HG03108 (cell line): ENCODE results near the gene SDSL.

ENCODE experiments used
- ATAC-seq: cut with Tn5 transposase; IDR thresholded peaks from one replicate; pipeline ENCODE4 v1.9.1; 2021; ENCODE audit warnings: moderate library complexity; ENCODE audit not compliant: unreplicated experiment

The SDSL gene

GRCh38 chr12:113418213-113418879 lies 3.8 kb upstream of the SDSL start:
- ATAC-seq = no peak

DNA sequence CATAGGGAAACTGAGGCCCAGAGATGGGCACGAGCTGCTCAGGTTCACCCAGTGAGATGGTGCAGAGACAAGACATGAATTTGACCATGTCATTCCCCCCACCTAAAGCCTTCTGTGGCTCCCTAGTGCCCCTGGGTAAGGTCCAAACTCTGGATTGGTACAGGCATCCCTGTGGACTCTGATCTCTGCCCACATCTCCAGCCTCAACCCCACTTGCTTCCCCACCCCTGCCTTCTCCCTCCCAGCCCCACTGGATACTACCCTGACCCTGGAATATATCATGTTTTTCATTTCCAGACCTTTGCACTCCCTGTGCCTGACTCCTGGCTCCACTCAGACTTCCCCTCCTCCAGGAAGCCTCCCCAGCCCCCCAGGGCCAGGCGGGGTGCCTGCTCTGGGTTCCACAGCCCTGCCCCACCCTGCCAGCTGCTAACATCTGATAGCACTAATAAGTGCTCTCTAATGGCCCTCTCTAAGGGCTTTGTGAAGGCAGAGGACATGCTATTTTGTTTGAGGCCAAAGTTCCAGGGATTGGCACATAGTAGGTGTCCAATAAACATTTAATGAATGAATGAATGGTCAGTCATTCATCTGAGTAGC lies 1.1 kb upstream of the SDSL start:
- ATAC-seq = no peak

DNA sequence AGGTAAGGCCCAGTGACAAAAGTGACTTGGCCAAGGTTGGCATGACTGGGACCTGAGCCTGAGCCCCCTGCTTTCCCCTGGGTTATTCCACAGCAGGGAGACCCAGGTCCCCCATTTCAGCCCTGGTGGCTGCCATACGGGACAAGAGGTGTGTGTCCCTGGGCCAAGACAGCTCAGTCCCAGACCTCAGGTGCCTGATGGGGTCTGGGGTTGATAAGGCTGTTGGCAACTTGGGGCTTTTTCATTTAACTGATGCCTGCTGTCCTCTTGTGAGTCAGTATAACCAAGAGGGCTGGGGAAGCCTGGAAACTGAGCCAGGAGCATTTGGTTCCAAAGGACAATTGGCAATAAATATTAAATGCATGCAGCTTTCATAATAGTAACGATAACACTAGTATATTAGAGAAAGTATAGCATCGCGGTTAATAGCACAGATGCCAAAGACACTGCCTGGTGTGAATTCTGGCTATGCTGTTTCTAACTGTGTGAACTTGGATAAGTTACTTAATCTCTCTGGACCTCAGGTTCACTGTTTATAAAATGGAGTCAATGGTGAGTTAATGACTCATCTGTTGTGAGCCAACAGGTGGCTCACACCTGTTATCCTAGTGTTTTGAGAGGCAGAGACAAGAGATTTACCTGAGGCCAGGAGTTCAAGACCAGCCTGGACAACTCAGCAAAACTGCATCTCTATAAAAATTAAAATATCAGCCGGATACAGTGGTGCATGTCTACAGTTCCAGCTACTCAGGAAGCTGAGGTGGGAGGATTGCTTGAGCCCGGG lies 898 bp downstream of the SDSL start:
- no peak for ATAC-seq

DNA sequence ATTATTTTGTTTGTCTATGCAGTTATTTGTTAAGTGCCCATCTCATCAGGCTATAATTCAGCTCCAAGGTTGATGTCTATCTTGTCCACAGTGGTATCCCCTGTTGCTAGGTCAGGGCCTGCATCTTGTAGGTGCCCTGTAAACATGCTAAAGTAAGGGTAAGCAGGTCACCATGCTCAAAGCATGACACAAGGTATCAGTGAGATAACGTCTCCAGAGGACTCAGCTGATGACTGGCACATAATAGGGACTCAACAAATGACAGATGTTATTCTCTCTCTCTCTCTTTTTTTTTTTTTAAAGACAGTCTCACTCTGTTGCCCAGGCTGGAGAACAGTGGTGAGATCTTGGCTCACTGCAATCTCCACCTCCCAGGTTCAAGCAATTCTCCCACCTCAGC lies 2.3 kb downstream of the SDSL start:
- no peak for ATAC-seq

DNA sequence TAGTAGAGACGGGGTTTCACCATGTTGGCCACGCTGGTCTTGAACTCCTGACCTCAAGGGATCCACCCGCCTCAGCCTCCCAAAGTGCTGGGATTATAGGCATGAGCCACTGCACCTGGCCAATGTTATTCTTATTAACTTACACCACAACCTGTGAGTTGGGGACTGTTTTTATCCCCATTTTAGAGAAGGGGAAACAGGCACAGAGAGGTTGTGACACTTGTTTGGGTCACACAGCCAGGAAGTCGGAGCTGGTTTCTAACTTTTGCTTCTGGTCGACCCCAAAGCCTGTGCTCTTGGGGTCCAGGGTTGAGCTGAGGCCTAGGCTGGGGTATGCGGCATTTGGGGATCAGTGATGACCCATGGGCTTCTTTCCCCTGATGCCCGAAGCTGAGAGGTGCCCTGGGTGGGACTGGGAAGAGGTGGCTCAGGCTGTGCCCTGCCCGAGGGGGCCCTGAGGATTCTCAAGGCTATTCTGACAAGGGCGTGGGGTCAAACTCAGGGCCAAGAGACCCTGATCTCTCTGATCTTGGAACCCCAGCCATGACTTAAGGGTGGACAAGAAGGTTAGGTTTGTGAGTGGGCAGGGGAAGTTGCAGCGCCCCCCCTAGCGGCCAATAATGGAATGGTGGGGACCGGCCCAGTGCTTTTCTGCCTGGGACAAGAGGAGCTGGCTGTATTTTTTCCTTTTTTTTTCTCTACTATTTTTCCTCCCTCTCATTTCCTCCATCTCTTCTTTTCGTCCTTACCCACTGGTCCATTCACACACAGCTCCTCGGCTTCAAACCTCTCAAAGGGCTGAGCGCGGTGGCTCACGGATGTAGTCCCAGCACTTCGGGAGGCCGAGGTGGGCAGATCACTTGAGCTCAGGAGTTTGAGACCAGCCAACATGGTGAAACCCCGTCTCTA lies 3.0 kb downstream of the SDSL start:
- ATAC-seq = no peak

GRCh38 chr12:113425960-113426453 lies 3.8 kb downstream of the SDSL start:
- no peak for ATAC-seq

DNA sequence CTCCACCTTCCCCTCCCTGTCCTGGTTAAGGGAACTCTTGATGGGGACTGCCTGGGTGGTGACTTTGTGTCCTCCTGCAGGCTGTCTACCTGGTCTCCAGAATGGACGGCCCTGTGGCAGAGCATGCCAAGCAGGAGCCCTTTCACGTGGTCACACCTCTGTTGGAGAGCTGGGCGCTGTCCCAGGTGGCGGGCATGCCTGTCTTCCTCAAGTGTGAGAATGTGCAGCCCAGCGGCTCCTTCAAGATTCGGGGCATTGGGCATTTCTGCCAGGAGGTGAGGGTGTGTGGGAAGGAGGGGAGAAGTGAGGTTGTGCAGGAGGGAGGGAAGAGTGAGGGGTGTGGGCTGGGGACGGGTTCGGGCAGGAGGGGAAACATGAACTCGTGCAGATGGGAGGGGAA lies 5.7 kb downstream of the SDSL start:
- no peak for ATAC-seq

GRCh38 chr12:113428482-113428881 lies 6.3 kb downstream of the SDSL start:
- no peak for ATAC-seq

DNA sequence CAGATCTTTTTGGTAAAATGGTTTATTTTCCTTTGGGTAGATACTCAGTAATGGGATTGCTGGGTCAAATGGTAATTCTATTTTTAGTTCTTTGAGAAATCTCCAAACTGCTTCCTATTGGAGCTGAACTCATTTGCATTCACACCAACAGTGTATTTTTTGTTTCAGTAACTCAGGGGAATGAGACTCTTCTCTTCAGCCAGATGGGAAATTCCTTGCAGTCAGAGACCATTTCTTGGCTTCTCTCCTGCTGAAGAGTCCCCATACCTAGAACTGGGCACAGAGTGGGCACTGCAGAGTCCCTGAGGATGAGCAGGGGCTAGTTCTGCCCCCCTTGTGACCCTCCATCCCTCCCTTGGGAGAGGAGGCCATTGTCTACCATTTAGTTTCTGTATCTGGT lies 10.8 kb downstream of the SDSL start:
- no peak for ATAC-seq

DNA sequence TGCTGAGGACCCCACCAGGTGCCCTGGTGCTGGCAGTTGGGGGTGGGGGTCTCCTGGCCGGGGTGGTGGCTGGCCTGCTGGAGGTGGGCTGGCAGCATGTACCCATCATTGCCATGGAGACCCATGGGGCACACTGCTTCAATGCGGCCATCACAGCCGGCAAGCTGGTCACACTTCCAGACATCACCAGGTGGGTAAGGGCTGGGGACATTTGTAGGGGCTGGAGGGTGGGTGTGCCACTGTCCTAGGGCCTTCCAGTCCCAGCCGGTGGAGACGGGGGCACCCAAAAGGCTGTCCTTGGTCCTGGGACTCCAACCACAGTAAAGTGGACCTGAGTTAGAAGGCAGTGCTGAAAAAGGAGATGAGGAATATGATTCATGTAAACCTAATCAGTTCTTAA lies 13.2 kb downstream of the SDSL start:
- ATAC-seq = no peak

DNA sequence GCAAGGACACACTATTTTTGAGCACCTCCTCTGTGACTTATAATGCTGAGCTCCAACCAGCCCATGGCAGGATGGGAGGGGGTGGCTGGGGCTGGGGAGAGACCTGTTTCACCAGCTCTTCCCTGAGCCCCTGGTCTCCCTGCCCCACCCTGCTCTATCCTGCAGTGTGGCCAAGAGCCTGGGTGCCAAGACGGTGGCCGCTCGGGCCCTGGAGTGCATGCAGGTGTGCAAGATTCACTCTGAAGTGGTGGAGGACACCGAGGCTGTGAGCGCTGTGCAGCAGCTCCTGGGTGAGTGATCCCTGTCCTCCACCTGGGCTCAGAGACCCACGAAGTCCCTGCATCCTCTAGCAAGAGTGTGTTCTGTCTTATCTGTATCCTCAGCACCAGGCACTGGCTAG lies 14.4 kb downstream of the SDSL start:
- ATAC-seq = no peak

GRCh38 chr12:113436993-113437728 lies 15.0 kb downstream of the SDSL start:
- no peak for ATAC-seq

GRCh38 chr12:113437729-113438100 lies 15.5 kb downstream of the SDSL start:
- ATAC-seq = no peak

DNA sequence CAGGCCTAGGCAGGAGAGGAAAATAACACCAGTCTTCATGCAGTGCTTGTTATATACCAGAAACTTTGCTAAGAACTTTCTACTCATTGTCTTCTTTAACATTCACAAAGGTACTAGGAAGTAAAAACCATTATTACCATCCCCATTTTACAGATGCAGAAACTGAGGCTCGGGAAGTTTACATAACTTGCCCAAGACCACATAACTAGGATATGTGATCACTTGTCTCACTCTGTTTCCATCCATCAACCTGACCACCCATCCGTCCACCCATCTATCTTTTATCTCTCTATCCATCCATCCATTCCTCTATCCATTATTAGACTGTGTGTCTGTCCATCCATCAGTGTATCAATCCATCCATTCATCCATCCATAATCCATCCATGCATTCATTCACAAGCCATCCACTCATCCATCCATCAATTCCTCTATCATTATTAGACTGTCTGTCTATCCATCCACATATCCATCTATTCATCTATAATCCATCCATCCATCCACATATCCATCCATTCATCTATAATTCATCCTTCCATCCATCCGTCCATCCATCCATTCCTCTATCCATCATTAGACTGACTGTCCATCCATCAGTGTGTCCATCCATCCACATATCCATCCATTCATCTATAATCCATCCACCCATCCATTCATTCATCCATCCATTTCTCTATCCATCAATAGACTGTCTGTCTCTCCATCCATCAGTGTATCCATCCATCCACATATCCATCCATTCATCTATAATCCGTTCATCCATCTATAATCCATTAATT lies 16.5 kb downstream of the SDSL start:
- ATAC-seq = no peak

- ATAC-seq = no peak
These were observed 17.1 kb downstream of the SDSL start for GRCh38 chr12:113439301-113439597.

- ATAC-seq = no peak
These were observed 17.4 kb downstream of the SDSL start for GRCh38 chr12:113439606-113440030.

- ATAC-seq = no peak
These were observed 18.2 kb downstream of the SDSL start for GRCh38 chr12:113440336-113440735.

DNA sequence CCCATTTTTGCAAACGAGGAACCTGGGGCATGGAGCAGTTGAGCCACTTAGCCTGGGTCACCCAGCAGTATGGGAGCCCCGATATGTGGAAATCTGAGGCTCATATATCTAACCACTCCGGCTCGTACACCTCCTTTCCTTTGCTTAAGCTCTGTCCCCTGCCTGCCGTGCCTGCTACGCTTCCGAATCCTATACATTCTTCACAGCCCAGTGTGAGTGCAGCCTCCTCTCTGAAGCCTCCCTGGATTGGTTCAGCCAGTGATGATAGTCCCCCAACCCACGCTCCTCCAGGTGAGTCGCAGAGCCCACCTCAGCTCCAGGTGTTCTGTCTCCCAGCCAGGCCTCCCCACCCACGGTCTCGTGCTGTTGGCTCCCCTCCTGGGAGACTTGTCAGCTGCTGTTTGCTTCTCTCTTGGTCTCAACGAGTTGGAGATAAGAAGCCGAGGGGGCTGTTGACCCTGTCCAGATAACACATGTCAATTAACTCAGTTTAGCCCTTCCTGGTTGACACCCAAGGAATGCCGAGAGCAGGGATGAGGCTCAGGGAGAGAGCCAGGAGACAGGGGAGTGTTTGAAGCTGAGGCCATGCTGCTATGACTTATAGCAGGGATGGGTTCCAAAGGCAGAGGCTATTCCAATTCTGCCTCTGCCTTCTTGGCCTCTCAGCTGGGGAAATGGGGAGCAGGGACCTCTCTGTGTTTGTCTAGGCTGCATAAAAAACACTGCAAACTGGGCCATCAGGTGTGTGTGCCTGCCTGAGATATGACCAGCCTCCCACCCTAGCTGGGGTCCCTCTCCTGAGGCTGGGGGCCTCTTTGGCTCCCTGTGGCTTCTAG lies 19.0 kb downstream of the SDSL start:
- ATAC-seq = no peak

GRCh38 chr12:113443030-113443539 lies 20.9 kb downstream of the SDSL start:
- no peak for ATAC-seq
